Sigmoid colon (tissue), 7 donors: ENCODE results near the gene KNDC1. TPM values are rescaled to one million over a fixed set of nuclear protein-coding genes. Genes with fewer than 3 reads are reported as not detected.
"Not testable (repeated sequence)": the region's sequence is repeated elsewhere in the genome, so short reads cannot be mapped to it uniquely, and the experiment has no call there.

ENCODE experiments used
- DNase-seq: peaks from one replicate; pipeline ENCODE4 v3.0.0-alpha.2; 2019
- H3K27ac ChIP-seq, 4 donors: fragments of 200-600 bp; sonication (generic); one replicate each; pipeline ENCODE4 v1.5.1; 2016 to 2019; ENCODE audit warnings: mild to moderate bottlenecking in 1 of 4
- H3K27me3 ChIP-seq, 3 donors: fragments of 200-600 bp; sonication (generic); one replicate each; pipeline ENCODE4 v1.5.1; 2019; ENCODE audit warnings: mild to moderate bottlenecking in 1 of 3
- H3K36me3 ChIP-seq, 4 donors: fragments of 200-600 bp; sonication (generic); one replicate each; pipeline ENCODE4 v1.5.1; 2016 to 2019
- H3K4me1 ChIP-seq, 4 donors: fragments of 200-600 bp; sonication (generic); one replicate each; pipeline ENCODE4 v1.5.1; 2017 to 2019
- H3K4me3 ChIP-seq, 4 donors: fragments of 200-600 bp; sonication (generic); one replicate each; pipeline ENCODE4 v1.5.1; 2017 to 2019; ENCODE audit warnings: mild to moderate bottlenecking in 2 of 4, moderate library complexity in 1 of 4
- H3K9me3 ChIP-seq, 4 donors: fragments of 200-600 bp in 3 of 4; sonication (generic) in 3 of 4; one replicate each; pipeline versions ENCODE4 v1.5.1 to v1.6.1; 2013 to 2019
- CTCF ChIP-seq, 4 experiments: fragments of 450-650 bp in 3 of 4; fragments of 200-600 bp in 1 of 4; IDR thresholded peaks; one replicate each; pipeline ENCODE4 v1.5.1; 2016 to 2019; ENCODE audit warnings: antibody characterized with exemption in 4 of 4, mild to moderate bottlenecking in 3 of 4, moderate library complexity in 2 of 4
- EP300 ChIP-seq, 4 donors: sonication (generic); formaldehyde crosslinking; IDR thresholded peaks; one replicate each; pipeline ENCODE4 v1.6.1; 2017; ENCODE audit warnings: antibody characterized with exemption in 4 of 4
- POLR2A ChIP-seq, 2 donors: fragments of 450-650 bp; IDR thresholded peaks; one replicate each; pipeline ENCODE4 v1.6.1; 2016; ENCODE audit warnings: antibody characterized with exemption in 2 of 2, mild to moderate bottlenecking in 2 of 2, moderate library complexity in 2 of 2
- POLR2AphosphoS5 ChIP-seq, 4 donors: sonication (generic); formaldehyde crosslinking; IDR thresholded peaks; one replicate each; pipeline ENCODE4 v1.6.1; 2017; ENCODE audit warnings: antibody characterized with exemption in 4 of 4
- WGBS, 2 donors: extraction: QIAGEN DNeasy Blood & Tissue Kit; methylation state at CpG; one replicate each; pipeline ENCODE4 v1.1.7; 2013; 5-methylcytosine and 5-hydroxymethylcytosine counted together
- intact Hi-C: fragments of 100-400 bp; cut with DNase I; formaldehyde crosslinking; loops from one replicate; pipeline ENCODE4 v1.15.1; 2023
- polyA plus RNA-seq, 3 donors: library from polyadenylated mRNA; stranded (reverse); fragments of 200-250 nt; gene quantifications; one replicate each; pipeline ENCODE4 v1.2.3, GENCODE V29; 2013
- total RNA-seq, 4 donors: library from RNA; depleted of rRNA; stranded (reverse); fragments of >200 nt; gene quantifications; one replicate each; pipeline ENCODE4 v1.1.0, GENCODE V29; 2016
- donor health status: healthy with polysubstance abuse.
- donor health status: Bipolar disorder and iron deficiency.
- donor health status: healthy.

The KNDC1 gene
- total and polyA plus RNA-seq, 7 donors = under 0.01 to 1.9 (median 0.26) TPM; not detected in 1

- intact Hi-C loops = no loop called here
- H3K27ac ChIP-seq = no peak overlapping the region
- no peak overlapping the region for H3K4me3 ChIP-seq
- peaks cover 4 to 37% (median 22%) of the 10 kb centered on the region in 3 donors for H3K27me3 ChIP-seq
- 82 to 91% methylated on average over 11 of the region's 11 CpGs for WGBS, 2 donors
- no peaks in the 10 kb centered on the region for H3K9me3 ChIP-seq
- no peak for DNase-seq
- TF ChIP-seq EP300 (IDR thresholded peaks at IDR 0.05) (no peak), CTCF (IDR thresholded peaks at IDR 0.05) (no peak), POLR2A (IDR thresholded peaks at IDR 0.05) (no peak), POLR2AphosphoS5 (IDR thresholded peaks at IDR 0.05) (no peak)
- no peaks in the 10 kb centered on the region for H3K36me3 ChIP-seq
- H3K4me1 ChIP-seq = no peaks in the 10 kb centered on the region
Measured at GRCh38 chr10:133221331-133221730, 61.3 kb downstream of the KNDC1 start.

GRCh38 chr10:133221756-133222155 is 61.7 kb downstream of the KNDC1 start:
- H3K27ac ChIP-seq, intact Hi-C loops, DNase-seq, H3K4me1 ChIP-seq, H3K4me3 ChIP-seq, H3K9me3 ChIP-seq, H3K36me3 ChIP-seq: not testable (repeated sequence)
- peaks cover 4 to 41% (median 22%) of the 10 kb centered on the region in 3 donors for H3K27me3 ChIP-seq
- 76 to 88% methylated on average over 18 of the region's 22 CpGs for WGBS, 2 donors

GRCh38 chr10:133224076-133224475 is 64.1 kb downstream of the KNDC1 start:
- TF ChIP-seq POLR2A (IDR thresholded peaks at IDR 0.05) (no peak), CTCF (IDR thresholded peaks at IDR 0.05) (no peak), POLR2AphosphoS5 (IDR thresholded peaks at IDR 0.05) (no peak), EP300 (IDR thresholded peaks at IDR 0.05) (no peak)
- H3K27ac ChIP-seq = no peak overlapping the region
- no peak for DNase-seq
- H3K27me3 ChIP-seq = peaks cover 5 to 59% (median 29%) of the 10 kb centered on the region in 3 donors
- H3K9me3 ChIP-seq = no peaks in the 10 kb centered on the region
- 76 to 79% methylated on average over 14 of the region's 14 CpGs for WGBS, 2 donors
- no peaks in the 10 kb centered on the region for H3K4me1 ChIP-seq
- H3K4me3 ChIP-seq = no peak overlapping the region
- H3K36me3 ChIP-seq = no peaks in the 10 kb centered on the region
- intact Hi-C loops = no loop called here

- H3K27ac ChIP-seq = no peak overlapping the region
- H3K27me3 ChIP-seq = peaks cover 10 to 59% (median 29%) of the 10 kb centered on the region in 3 donors
Measured at GRCh38 chr10:133224756-133225372, 64.8 kb downstream of the KNDC1 start.

GRCh38 chr10:133225707-133226191 is 65.7 kb downstream of the KNDC1 start:
- DNase-seq = no peak

More at GRCh38 chr10:133224756-133225372, 64.8 kb downstream of the KNDC1 start:
- no peak overlapping the region for H3K4me3 ChIP-seq
- no peaks in the 10 kb centered on the region for H3K36me3 ChIP-seq
- intact Hi-C loops = no loop called here
- 83 to 88% methylated on average over 25 of the region's 25 CpGs for WGBS, 2 donors
- DNase-seq = no peak
- H3K4me1 ChIP-seq = peaks cover 0 to 4% (median 2%) of the 10 kb centered on the region in 4 donors
- TF ChIP-seq POLR2AphosphoS5 (IDR thresholded peaks at IDR 0.05) = no peak
- TF ChIP-seq POLR2A (IDR thresholded peaks at IDR 0.05) = no peak
- no peak for TF ChIP-seq CTCF (IDR thresholded peaks at IDR 0.05)
- no peak for TF ChIP-seq EP300 (IDR thresholded peaks at IDR 0.05)
- H3K9me3 ChIP-seq = no peaks in the 10 kb centered on the region

More at GRCh38 chr10:133225707-133226191, 65.7 kb downstream of the KNDC1 start:
- Histone ChIP-seq H3K4me3 (no peak overlapping the region), H3K9me3 (no peaks in the 10 kb centered on the region), H3K27ac (no peak overlapping the region), H3K36me3 (no peaks in the 10 kb centered on the region), H3K27me3 (peaks cover 17 to 64% (median 34%) of the 10 kb centered on the region in 3 donors), H3K4me1 (peaks cover 0 to 13% (median 7%) of the 10 kb centered on the region in 4 donors)
- intact Hi-C loops = no loop called here
- no peak for TF ChIP-seq EP300 (IDR thresholded peaks at IDR 0.05)
- no peak for TF ChIP-seq CTCF (IDR thresholded peaks at IDR 0.05)
- no peak for TF ChIP-seq POLR2A (IDR thresholded peaks at IDR 0.05)
- TF ChIP-seq POLR2AphosphoS5 (IDR thresholded peaks at IDR 0.05) = no peak
- WGBS, 2 donors = 79 to 85% methylated on average over 23 of the region's 23 CpGs
